Sigmoid colon (tissue), 7 donors: ENCODE measurements around the gene ABCG4. TPM values are rescaled to one million over a fixed set of nuclear protein-coding genes. Genes with fewer than 3 reads are reported as not detected.

ENCODE experiments used
- DNase-seq: peaks from one replicate; pipeline ENCODE4 v3.0.0-alpha.2; 2019
- H3K27ac ChIP-seq, 4 donors: fragments of 200-600 bp; sonication (generic); one replicate each; pipeline ENCODE4 v1.5.1; 2016 to 2019; ENCODE audit warnings: mild to moderate bottlenecking in 1 of 4
- H3K27me3 ChIP-seq, 3 donors: fragments of 200-600 bp; sonication (generic); one replicate each; pipeline ENCODE4 v1.5.1; 2019; ENCODE audit warnings: mild to moderate bottlenecking in 1 of 3
- H3K36me3 ChIP-seq, 4 donors: fragments of 200-600 bp; sonication (generic); one replicate each; pipeline ENCODE4 v1.5.1; 2016 to 2019
- H3K4me1 ChIP-seq, 4 donors: fragments of 200-600 bp; sonication (generic); one replicate each; pipeline ENCODE4 v1.5.1; 2017 to 2019
- H3K4me3 ChIP-seq, 4 donors: fragments of 200-600 bp; sonication (generic); one replicate each; pipeline ENCODE4 v1.5.1; 2017 to 2019; ENCODE audit warnings: mild to moderate bottlenecking in 2 of 4, moderate library complexity in 1 of 4
- H3K9me3 ChIP-seq, 4 donors: fragments of 200-600 bp in 3 of 4; sonication (generic) in 3 of 4; one replicate each; pipeline versions ENCODE4 v1.5.1 to v1.6.1; 2013 to 2019
- CTCF ChIP-seq, 4 experiments: fragments of 450-650 bp in 3 of 4; fragments of 200-600 bp in 1 of 4; IDR thresholded peaks; one replicate each; pipeline ENCODE4 v1.5.1; 2016 to 2019; ENCODE audit warnings: antibody characterized with exemption in 4 of 4, mild to moderate bottlenecking in 3 of 4, moderate library complexity in 2 of 4
- EP300 ChIP-seq, 4 donors: sonication (generic); formaldehyde crosslinking; IDR thresholded peaks; one replicate each; pipeline ENCODE4 v1.6.1; 2017; ENCODE audit warnings: antibody characterized with exemption in 4 of 4
- POLR2A ChIP-seq, 2 donors: fragments of 450-650 bp; IDR thresholded peaks; one replicate each; pipeline ENCODE4 v1.6.1; 2016; ENCODE audit warnings: antibody characterized with exemption in 2 of 2, mild to moderate bottlenecking in 2 of 2, moderate library complexity in 2 of 2
- POLR2AphosphoS5 ChIP-seq, 4 donors: sonication (generic); formaldehyde crosslinking; IDR thresholded peaks; one replicate each; pipeline ENCODE4 v1.6.1; 2017; ENCODE audit warnings: antibody characterized with exemption in 4 of 4
- WGBS, 2 donors: extraction: QIAGEN DNeasy Blood & Tissue Kit; methylation state at CpG; one replicate each; pipeline ENCODE4 v1.1.7; 2013; 5-methylcytosine and 5-hydroxymethylcytosine counted together
- intact Hi-C: fragments of 100-400 bp; cut with DNase I; formaldehyde crosslinking; loops from one replicate; pipeline ENCODE4 v1.15.1; 2023
- polyA plus RNA-seq, 3 donors: library from polyadenylated mRNA; stranded (reverse); fragments of 200-250 nt; gene quantifications; one replicate each; pipeline ENCODE4 v1.2.3, GENCODE V29; 2013
- total RNA-seq, 4 donors: library from RNA; depleted of rRNA; stranded (reverse); fragments of >200 nt; gene quantifications; one replicate each; pipeline ENCODE4 v1.1.0, GENCODE V29; 2016
- donor health status: healthy with polysubstance abuse.
- donor health status: Bipolar disorder and iron deficiency.
- donor health status: healthy.

ABCG4 gene
- total and polyA plus RNA-seq, 7 donors, result under 0.01 to 0.55 (median 0.26) TPM; not detected in 2

- 57 to 67% methylated on average over 10 of the region's 10 CpGs for WGBS, 2 donors
Measured at GRCh38 chr11:119205080-119205479, 56.2 kb downstream of the ABCG4 start.

DNA sequence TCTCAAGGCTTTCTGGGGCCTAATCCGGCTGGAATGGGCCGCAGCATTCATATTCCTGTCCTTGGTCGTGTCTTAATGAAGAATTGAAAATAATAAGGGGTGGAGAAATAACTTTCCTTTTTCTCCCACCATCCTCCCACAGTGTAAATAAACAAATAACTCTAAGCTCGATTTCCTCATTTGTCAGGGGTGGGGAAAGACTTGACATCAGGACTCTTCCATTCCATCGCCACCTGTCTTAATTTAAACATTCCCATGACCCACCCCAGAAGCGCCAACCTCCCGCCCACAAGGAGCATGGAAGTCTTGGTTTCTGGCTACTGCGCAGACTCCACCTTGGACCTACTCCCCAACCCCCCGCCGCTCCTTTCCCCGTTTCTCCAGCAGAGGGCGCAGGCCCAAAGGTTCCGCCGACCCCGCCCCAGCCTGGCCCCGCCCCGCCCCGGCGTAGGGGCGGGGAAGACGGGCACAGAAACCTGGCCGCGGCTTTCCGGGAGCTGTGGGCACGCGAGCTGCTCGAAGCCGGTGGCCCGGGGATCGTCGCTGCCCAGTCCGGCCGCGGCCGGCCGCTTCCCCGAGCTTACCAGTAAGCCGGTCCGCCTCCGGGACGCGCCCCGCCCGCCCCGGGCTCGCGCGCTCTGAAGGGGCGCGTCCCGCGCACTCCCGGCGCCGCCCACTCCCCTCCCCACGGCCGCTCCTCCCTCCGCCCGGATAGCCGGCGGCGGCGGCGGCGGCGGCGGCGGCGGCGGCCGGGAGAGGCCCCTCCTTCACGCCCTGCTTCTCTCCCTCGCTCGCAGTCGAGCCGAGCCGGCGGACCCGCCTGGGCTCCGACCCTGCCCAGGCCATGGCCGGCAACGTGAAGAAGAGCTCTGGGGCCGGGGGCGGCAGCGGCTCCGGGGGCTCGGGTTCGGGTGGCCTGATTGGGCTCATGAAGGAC is 57.0 kb downstream of the ABCG4 start, which contains the start of gene CBL:
Gene CBL (plus strand): TSS at position 766 of the 937 bp plus-strand sequence. CDS start 79 bp downstream, at position 845.
- H3K27me3 ChIP-seq, result no peaks in the 10 kb centered on the region
- 1% methylated on average over 88 of the region's 88 CpGs for WGBS, 2 donors
- H3K27ac ChIP-seq, result peak within 1 kb of the TSS; percentile 94 to 98 (median 96)
- H3K4me3 ChIP-seq, result peak within 1 kb of the TSS; percentile 72 to 97 (median 92)
- DNase-seq, result peak; percentile 98
- H3K4me1 ChIP-seq, result peaks cover 0 to 29% (median 20%) of the 10 kb centered on the region in 4 donors
- intact Hi-C loops, result loop anchor here (1.0 to 5.0 kb wide), 5 partner anchors 38 to 132 kb away; partner anchors contain the start of genes DPAGT1 and NLRX1
- TF ChIP-seq CTCF (IDR thresholded peaks at IDR 0.05) (peak; percentile 81 to 95 (median 86)), POLR2AphosphoS5 (IDR thresholded peaks at IDR 0.05) (peak; percentile 20 to 82 (median 63)), EP300 (IDR thresholded peaks at IDR 0.05) (no peak), POLR2A (IDR thresholded peaks at IDR 0.05) (peak; percentile 29 to 46)
- H3K9me3 ChIP-seq, result no peaks in the 10 kb centered on the region
- no peaks in the 10 kb centered on the region for H3K36me3 ChIP-seq

More at GRCh38 chr11:119205080-119205479, 56.2 kb downstream of the ABCG4 start:
- H3K27ac ChIP-seq, result peak overlapping the region; percentile 94 to 98 (median 96)
- H3K4me3 ChIP-seq, result peak overlapping the region in 2 of 4 donors; percentile 92 to 93
- TF ChIP-seq POLR2A (IDR thresholded peaks at IDR 0.05) (no peak), EP300 (IDR thresholded peaks at IDR 0.05) (no peak), CTCF (IDR thresholded peaks at IDR 0.05) (no peak), POLR2AphosphoS5 (IDR thresholded peaks at IDR 0.05) (no peak)
- no peaks in the 10 kb centered on the region for H3K36me3 ChIP-seq
- intact Hi-C loops, result loop anchor here (5.0 kb wide), 1 partner anchor 103 kb away; the partner anchor contains the start of gene DPAGT1
- H3K9me3 ChIP-seq, result no peaks in the 10 kb centered on the region
- no peaks in the 10 kb centered on the region for H3K27me3 ChIP-seq
- H3K4me1 ChIP-seq, result peaks cover 0 to 27% (median 20%) of the 10 kb centered on the region in 4 donors
- DNase-seq, result no peak

- peak; percentile 77 for DNase-seq
- H3K27me3 ChIP-seq, result no peaks in the 10 kb centered on the region
- intact Hi-C loops, result loop anchor here (1.0 to 5.0 kb wide), 5 partner anchors 38 to 132 kb away; partner anchors contain the start of genes DPAGT1 and NLRX1
- peak overlapping the region; percentile 72 to 97 (median 92) for H3K4me3 ChIP-seq
- H3K27ac ChIP-seq, result peak overlapping the region; percentile 94 to 98 (median 96)
- TF ChIP-seq EP300 (IDR thresholded peaks at IDR 0.05) (no peak), CTCF (IDR thresholded peaks at IDR 0.05) (no peak), POLR2A (IDR thresholded peaks at IDR 0.05) (no peak), POLR2AphosphoS5 (IDR thresholded peaks at IDR 0.05) (no peak)
- H3K4me1 ChIP-seq, result peaks cover 0 to 29% (median 20%) of the 10 kb centered on the region in 4 donors
- 2% methylated on average over 41 of the region's 41 CpGs for WGBS, 2 donors
- H3K36me3 ChIP-seq, result no peaks in the 10 kb centered on the region
- H3K9me3 ChIP-seq, result no peaks in the 10 kb centered on the region
Measured at GRCh38 chr11:119206511-119207414, 57.9 kb downstream of the ABCG4 start.

DNA sequence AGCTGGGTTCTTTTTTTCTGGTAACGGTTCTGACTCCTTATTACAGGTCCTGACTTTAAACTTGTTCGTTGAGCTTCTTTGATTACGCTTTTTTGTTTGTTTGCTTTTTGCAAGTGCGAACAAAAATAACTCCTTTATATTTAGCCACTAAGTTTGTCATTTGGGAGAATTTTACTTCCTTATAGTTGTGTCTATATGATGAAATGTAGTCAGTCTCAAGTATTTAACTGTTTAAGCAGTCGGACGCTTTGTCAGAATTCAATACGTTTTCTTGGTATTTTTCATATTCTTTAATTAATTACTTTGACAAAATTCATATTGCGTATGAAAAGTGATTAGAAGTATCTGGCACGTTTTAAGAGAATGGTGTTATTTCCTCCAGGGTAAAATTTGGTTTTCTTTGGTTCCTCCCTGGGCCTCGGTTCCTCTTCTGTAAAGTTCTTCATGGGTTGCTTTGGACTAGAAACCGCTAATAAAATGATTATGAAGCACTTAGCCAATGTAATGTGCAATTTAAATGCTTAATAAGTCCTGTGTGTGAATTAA is 58.6 kb downstream of the ABCG4 start:
- no peak for DNase-seq
- WGBS, 2 donors, result 21 to 31% methylated on average over 11 of the region's 11 CpGs
- Histone ChIP-seq H3K27me3 (no peaks in the 10 kb centered on the region), H3K4me1 (peaks cover 0 to 29% (median 20%) of the 10 kb centered on the region in 4 donors), H3K4me3 (peak overlapping the region; percentile 72 to 97 (median 92)), H3K27ac (peak overlapping the region; percentile 94 to 98 (median 96)), H3K36me3 (no peaks in the 10 kb centered on the region), H3K9me3 (no peaks in the 10 kb centered on the region)
- intact Hi-C loops, result loop anchor here (2.0 to 5.0 kb wide), 2 partner anchors 77 to 105 kb away; partner anchors contain the start of gene DPAGT1
- TF ChIP-seq CTCF (IDR thresholded peaks at IDR 0.05) (no peak), POLR2A (IDR thresholded peaks at IDR 0.05) (no peak), POLR2AphosphoS5 (IDR thresholded peaks at IDR 0.05) (no peak), EP300 (IDR thresholded peaks at IDR 0.05) (no peak)
